Body of pancreas (tissue), 4 donors: ENCODE results near the gene DCDC2. TPM values are rescaled to one million over a fixed set of nuclear protein-coding genes. Genes with fewer than 3 reads are reported as not detected.
"Not testable (repeated sequence)": the region's sequence is repeated elsewhere in the genome, so short reads cannot be mapped to it uniquely, and the experiment has no call there.

Source experiments
- ATAC-seq: fragments of 150-250 bp; one replicate; pipeline ENCODE4 v1.9.1; 2016
- DNase-seq, 4 donors: peaks; one replicate each; pipeline ENCODE4 v3.0.0-alpha.2; 2019
- H3K27ac ChIP-seq, 4 donors: fragments of 200-600 bp; sonication (generic); 1 replicate in 3 of 4; 2 replicates in 1 of 4; pipeline versions ENCODE4 v1.5.1 to v1.6.1; 2016 to 2019; ENCODE audit warnings: mild to moderate bottlenecking in 1 of 4, mixed read lengths in 1 of 4, moderate library complexity in 1 of 4
- H3K27me3 ChIP-seq, 2 donors: fragments of 200-600 bp; sonication (generic); one replicate each; pipeline ENCODE4 v1.6.0; 2016; ENCODE audit warnings: mild to moderate bottlenecking in 1 of 2
- H3K36me3 ChIP-seq, 2 donors: fragments of 200-600 bp; sonication (generic); replicated peaks in 1 of 2; 2 replicates each; pipeline ENCODE4 v1.5.1; 2016; ENCODE audit warnings: low read depth in 2 of 2; ENCODE audit not compliant: insufficient read depth in 1 of 2
- H3K4me1 ChIP-seq: fragments of 200-600 bp; sonication (generic); one replicate; pipeline ENCODE4 v1.6.0; 2016
- H3K4me3 ChIP-seq, 2 donors: fragments of 200-600 bp; sonication (generic); 1 replicate in 1 of 2; 2 replicates in 1 of 2; pipeline ENCODE4 v1.5.1; 2016 to 2019
- H3K9me3 ChIP-seq, 3 donors: fragments of 200-600 bp; sonication (generic); 1 replicate in 2 of 3; 2 replicates in 1 of 3; pipeline ENCODE4 v1.5.1; 2016
- CTCF ChIP-seq, 7 experiments: fragments of 450-650 bp in 4 of 7; fragments of 200-600 bp in 3 of 7; sonication (generic) in 3 of 7; IDR thresholded peaks; one replicate each; pipeline ENCODE4 v1.5.1; 2016 to 2019; ENCODE audit warnings: antibody characterized with exemption in 7 of 7
- POLR2A ChIP-seq, 3 donors: fragments of 450-650 bp; IDR thresholded peaks; one replicate each; pipeline ENCODE4 v1.6.1; 2016; ENCODE audit warnings: antibody characterized with exemption in 3 of 3, mild to moderate bottlenecking in 2 of 3
- WGBS, 2 donors: methylation state at CpG; one replicate each; pipeline ENCODE4 v1.1.5; 2017; 5-methylcytosine and 5-hydroxymethylcytosine counted together
- intact Hi-C: fragments of 100-400 bp; cut with DNase I; formaldehyde crosslinking; loops from one replicate; pipeline ENCODE4 v1.15.1; 2023
- total RNA-seq, 2 donors: library from RNA; depleted of rRNA; stranded (reverse); fragments of >200 nt; gene quantifications; one replicate each; pipeline ENCODE4 v1.1.0, GENCODE V29; 2016

DCDC2 gene
- total RNA-seq, 2 donors from 2014 or later, result 20.8 to 37.4 TPM

- no peaks in the 10 kb centered on the region for H3K36me3 ChIP-seq
- H3K4me3 ChIP-seq, result no peak overlapping the region
- no peaks in the 10 kb centered on the region for H3K9me3 ChIP-seq
- TF ChIP-seq CTCF (IDR thresholded peaks at IDR 0.05), result no peak
- no peak for TF ChIP-seq POLR2A (IDR thresholded peaks at IDR 0.05)
- 17 to 23% methylated on average over 2 of the region's 2 CpGs for WGBS, 2 donors
- intact Hi-C loops, result no loop called here
- DNase-seq (peak in 1 of 4 donors; percentile 10), ATAC-seq (peak; percentile 80)
- no peaks in the 10 kb centered on the region for H3K27me3 ChIP-seq
- H3K27ac ChIP-seq, result peak overlapping the region in 3 of 4 donors; percentile 22 to 50 (median 28)
- H3K4me1 ChIP-seq, result peaks cover 24% of the 10 kb centered on the region
Measured at GRCh38 chr6:24240943-24241342, 116.9 kb downstream of the DCDC2 start.

GRCh38 chr6:24240380-24240928, 117.4 kb downstream of the DCDC2 start:
- WGBS, 2 donors, result 52 to 57% methylated on average over 3 of the region's 3 CpGs
- TF ChIP-seq CTCF (IDR thresholded peaks at IDR 0.05) (no peak), POLR2A (IDR thresholded peaks at IDR 0.05) (no peak)
- DNase-seq (no peak), ATAC-seq (peak; percentile 49)
- Histone ChIP-seq H3K27ac (peak overlapping the region in 3 of 4 donors; percentile 22 to 50 (median 28)), H3K36me3 (no peaks in the 10 kb centered on the region), H3K4me1 (peaks cover 24% of the 10 kb centered on the region), H3K27me3 (no peaks in the 10 kb centered on the region), H3K4me3 (no peak overlapping the region), H3K9me3 (no peaks in the 10 kb centered on the region)
- intact Hi-C loops, result no loop called here

- Histone ChIP-seq H3K27ac (no peak overlapping the region), H3K4me3 (no peak overlapping the region), H3K9me3 (no peaks in the 10 kb centered on the region), H3K27me3 (no peaks in the 10 kb centered on the region), H3K36me3 (no peaks in the 10 kb centered on the region), H3K4me1 (peaks cover 24% of the 10 kb centered on the region)
- TF ChIP-seq POLR2A (IDR thresholded peaks at IDR 0.05) (no peak), CTCF (IDR thresholded peaks at IDR 0.05) (no peak)
- intact Hi-C loops, result no loop called here
- 92 to 93% methylated on average over 3 of the region's 3 CpGs for WGBS, 2 donors
- ATAC-seq (no peak), DNase-seq (no peak)
Measured at GRCh38 chr6:24238700-24239099, 119.2 kb downstream of the DCDC2 start.

- DNase-seq, result peak in 1 of 4 donors; percentile 9
- H3K36me3 ChIP-seq, ATAC-seq, H3K27ac ChIP-seq, intact Hi-C loops, H3K27me3 ChIP-seq, H3K9me3 ChIP-seq, H3K4me3 ChIP-seq: not testable (repeated sequence)
- H3K4me1 ChIP-seq, result peaks cover 24% of the 10 kb centered on the region
- 84 to 93% methylated on average over 3 of the region's 3 CpGs for WGBS, 2 donors
Measured at GRCh38 chr6:24236779-24237178, 121.1 kb downstream of the DCDC2 start.

- 71 to 86% methylated on average over 6 of the region's 6 CpGs for WGBS, 2 donors
- H3K27me3 ChIP-seq, result no peaks in the 10 kb centered on the region
- H3K4me3 ChIP-seq, result no peak overlapping the region
- ATAC-seq (no peak), DNase-seq (no peak)
- H3K4me1 ChIP-seq, result peaks cover 11% of the 10 kb centered on the region
- no peak overlapping the region for H3K27ac ChIP-seq
- no peaks in the 10 kb centered on the region for H3K9me3 ChIP-seq
- H3K36me3 ChIP-seq, result no peaks in the 10 kb centered on the region
- TF ChIP-seq POLR2A (IDR thresholded peaks at IDR 0.05) (no peak), CTCF (IDR thresholded peaks at IDR 0.05) (no peak)
- intact Hi-C loops, result no loop called here
Measured at GRCh38 chr6:24233813-24234442, 123.9 kb downstream of the DCDC2 start.
